G401.6 (cell line): Measurements from ENCODE around the gene MYO9B.
A peak's percentile ranks its signal among the peaks of the same experiment; 100 is the strongest.

ENCODE experiments used
- FAIRE-seq: peaks from 2 replicates; lab custom pipeline; 2012; peaks lifted over from hg19 to GRCh38; lab: Jason Lieb, UNC

The MYO9B gene

DNA sequence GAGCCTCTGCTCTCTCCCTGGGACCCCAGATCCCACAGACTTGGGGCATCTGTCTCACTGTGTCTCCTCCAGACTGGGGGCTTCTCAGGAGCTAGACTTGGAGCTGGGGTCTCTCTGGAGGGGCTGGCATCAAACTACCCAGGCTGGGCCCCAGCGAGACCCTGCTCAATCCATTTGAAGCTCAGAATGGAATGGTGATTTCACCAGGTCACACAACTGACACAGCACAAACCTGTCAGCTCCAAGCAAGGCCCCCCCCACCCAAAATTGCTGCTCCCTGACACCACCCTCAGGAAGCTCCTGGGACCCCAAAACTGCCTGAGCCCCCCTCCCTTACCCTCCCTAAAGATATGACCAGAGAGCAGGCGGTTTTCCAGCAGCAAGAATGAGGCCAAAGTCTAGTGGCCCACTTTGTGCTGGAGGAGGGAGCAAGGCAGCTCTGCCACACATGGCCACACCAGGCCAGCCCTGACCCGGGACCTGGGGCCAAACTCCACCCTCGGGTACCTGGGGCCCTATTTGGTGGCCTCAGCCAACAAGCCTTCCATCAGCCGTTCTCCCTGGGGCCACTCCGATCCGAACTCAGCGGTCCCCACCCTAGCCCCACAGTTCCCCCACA, 167.7 kb downstream of the MYO9B start:
- FAIRE-seq, result no peak

DNA sequence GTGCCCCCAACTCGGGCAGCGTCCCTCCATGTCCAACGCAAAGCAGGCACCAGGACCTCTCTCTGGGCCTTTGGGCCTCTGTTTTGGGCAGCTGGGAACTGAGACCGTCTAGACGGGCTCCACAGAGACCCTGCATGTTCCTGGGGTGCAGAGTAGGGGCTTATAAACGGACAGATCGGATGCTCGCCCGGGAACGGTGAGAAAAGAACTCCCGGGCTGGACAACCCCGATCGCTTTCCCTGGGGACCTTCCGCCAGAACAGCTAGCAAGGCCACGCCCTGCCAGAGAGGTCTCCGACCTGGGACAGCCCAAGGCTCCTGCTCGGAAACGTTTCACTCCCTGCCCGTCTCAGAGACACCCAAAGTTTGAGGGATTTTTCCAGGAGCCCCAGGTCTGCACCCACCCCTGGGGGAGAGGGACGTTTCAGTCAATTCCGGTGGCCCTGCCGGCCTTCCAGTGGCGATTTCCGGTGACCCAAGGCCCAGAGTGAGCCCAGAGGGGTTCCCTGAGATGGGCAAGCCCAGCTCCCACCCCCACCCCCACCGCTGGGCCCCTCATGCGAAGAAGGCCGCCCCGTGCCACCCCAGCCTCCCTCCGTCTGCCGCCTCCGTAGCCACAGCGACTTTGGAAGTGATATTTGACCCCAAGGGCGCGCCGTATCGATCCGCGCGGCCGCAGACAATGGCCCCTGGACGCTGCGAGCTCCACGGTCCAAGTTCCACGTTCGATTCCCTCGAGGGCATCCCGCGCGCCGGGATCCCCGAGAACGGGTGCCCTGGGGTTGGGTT, 168.4 kb downstream of the MYO9B start:
- no peak for FAIRE-seq

DNA sequence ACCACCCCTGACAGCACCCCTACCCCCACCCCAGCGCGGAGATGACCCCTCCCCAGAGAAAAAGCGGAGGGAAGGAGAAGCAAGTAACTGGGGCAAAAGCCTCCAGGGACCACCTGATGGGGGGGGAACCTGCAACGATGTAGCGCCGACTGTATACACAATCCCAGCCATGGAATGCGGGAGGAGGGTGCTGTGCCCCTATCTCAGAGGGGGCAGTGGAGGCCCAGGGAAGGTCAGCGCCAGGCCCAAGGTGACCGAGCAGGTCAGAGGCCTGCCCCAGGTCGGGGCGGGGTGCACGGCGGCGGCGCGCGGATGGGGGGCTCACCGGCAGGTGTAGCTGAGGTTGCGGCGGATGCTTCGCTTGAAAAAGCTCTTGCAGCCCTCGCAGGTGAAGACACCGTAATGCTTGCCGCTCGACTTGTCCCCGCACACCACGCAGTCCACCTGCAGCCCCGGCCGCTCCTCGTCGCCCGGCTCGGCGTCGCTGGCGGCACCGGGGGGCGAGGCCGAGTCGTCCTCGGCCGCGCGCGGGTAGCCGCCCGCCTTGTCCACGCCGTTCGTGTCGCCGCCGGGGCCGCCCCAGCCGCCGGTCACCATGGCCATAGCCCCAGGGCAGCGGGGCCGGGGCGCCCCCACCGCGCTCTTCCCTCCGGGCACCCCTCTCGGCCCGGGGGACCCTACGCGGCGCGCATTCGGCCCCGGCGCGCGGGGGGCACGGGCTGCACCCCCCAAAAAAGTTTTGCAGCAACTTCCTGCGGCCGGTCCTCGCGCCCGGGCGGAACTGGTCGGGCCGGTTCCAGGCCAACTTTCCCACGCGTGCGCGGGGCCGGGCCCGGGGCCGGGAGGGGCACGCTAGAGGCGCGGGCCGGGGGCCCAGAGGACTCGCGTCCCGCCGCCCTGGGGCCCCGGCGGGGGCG, 169.3 kb downstream of the MYO9B start:
- no peak for FAIRE-seq

DNA sequence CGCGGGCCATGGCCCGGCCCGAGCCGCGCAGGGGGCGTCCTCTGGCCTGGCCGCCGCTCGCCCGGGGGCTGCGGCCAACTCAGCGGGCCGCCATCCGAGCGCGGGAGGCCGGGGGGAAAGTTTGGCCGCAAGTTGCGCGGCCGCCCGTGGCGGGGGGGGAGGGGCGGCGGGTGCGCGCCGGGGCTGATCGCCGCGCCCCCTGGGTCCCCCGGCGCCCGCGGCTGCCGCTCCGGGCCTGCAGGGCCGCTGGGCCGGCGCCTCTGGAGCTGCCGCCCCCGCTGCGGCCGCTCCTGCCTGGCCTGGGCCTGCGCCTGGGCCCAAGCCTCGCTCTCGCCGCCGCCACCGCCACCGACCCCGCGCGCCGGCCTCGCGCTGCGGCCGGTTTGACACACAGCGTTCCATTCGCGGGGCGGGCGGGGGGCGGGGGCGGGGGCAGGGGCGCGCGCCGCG, 170.0 kb downstream of the MYO9B start, which contains the start of gene NR2F6:
TSS of gene NR2F6 (minus strand) at position 385 of the 450 bp plus-strand sequence. CDS start 699 bp downstream, outside the sequence.
- FAIRE-seq, result no peak

DNA sequence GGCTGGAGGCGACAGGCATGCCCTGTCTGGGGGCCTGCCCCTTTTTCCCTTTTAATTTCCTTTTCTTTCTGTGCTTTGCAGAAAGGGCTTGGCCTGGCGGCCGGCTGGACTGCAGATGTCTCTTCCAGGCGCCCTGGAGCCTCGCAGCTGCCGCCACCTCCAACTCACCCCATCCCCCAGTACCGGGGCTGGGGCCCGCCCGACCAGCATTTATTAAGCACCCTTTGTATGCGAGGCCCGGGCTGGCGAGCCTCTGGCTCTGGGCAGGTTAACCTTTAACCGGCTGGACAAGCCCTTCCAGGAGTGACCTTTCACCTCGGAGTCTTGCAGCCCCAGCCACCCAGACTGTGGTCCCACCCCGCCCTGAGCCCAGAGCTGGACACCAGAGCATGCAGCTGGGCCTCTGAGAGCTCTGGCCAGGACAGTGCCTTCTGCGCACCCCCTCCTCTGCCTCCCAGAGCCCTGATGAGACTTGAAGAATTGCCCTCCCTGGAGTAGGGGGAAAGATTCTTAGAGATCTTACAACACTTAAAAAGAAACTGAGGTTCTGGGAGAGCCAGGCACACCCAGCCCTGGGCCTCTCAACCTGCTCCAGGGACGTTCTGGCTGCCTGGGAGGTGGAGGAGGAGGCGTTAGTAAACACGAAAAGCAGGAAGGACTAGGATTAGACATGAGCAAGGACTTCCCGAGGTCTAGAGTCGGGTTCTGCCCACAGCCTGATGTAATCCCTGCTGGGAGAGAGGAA, 171.3 kb downstream of the MYO9B start:
- no peak for FAIRE-seq

DNA sequence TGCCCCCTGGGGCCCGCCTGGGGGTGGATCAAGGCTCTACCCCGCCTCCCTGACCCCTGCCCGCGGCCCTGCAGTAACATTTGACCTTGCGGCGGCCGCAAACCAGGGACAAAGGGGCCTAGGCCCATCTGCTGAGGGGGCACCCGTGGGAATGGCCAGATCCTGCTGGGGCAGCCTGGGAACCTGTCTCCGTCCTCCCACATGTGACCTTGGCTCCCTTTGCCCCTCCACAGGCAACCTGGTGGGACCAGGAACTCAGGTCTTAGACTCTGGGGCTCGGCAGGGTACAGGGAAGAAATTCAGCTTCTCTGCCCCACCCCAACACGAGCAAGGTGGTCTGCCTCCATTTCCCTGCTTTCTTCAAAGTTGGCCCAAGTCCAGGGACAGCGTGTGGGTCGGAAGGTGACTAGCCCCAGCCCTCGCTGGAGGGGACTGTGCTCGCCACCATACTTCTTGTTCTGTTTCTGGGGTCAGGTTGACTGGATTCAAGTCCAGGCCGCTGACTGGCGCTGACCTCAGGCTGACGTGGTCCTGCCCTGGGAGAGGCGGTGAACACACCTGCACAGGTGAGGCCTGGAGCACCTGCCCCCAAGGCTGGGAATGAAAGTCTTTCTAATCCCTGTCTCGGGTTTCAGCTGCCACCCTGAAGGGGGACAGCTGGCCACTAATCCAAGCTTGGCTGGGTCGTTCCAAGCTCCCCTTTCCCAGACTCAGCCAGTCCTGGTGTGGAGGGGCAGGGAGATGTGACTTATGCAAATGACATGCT, 172.6 kb downstream of the MYO9B start:
- FAIRE-seq, result no peak

DNA sequence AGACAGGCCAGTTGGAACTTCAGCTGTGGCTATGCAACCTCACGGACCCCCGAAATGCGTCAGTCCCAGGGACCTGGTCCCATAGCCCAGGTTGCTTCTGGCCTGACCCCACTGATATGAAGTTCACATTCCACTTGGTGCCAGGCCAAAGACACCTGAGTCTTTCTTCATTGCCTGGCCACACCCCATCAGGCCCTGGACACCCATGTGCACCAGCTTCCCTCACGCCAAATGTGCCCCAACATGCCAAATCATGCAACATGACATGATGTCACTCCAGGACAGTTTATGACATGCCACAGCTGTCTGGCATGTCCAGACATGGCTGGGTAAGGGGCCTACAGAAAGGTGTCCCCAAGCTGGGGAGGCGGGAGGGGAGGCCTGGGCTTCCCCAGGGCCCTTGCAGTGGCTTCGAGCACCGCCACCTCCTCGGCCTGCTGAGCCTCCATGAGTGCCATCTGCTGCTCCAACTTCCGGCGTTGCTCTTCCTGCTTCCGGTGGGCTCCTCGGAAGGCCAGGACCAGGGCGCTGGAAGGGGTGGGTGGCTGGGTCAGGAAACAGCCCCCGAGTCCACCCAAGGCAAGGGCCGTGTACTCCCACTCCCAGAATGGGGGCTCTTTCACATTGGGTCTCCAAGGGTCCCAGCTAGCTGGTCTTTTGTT, 174.4 kb downstream of the MYO9B start:
- no peak for FAIRE-seq

DNA sequence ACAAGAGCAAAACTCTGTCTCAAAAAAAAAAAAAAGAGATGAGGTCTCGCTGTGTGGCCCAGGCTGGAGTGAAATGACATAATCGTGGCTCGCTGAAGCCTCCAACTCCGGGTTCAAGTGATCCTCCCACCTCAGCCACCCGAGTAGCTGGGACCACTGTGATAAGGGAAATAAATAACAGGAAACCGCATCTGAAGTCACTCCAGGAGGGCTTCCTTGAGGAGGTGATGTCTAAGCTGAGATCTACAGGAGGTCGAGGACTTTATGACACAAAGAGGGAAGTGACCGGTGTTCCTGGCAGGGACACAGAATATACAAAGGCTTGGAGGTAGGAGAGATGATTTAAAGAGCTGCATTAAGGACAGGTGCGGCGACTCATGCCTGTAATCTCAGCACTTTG, 179.1 kb downstream of the MYO9B start:
- FAIRE-seq, result no peak

DNA sequence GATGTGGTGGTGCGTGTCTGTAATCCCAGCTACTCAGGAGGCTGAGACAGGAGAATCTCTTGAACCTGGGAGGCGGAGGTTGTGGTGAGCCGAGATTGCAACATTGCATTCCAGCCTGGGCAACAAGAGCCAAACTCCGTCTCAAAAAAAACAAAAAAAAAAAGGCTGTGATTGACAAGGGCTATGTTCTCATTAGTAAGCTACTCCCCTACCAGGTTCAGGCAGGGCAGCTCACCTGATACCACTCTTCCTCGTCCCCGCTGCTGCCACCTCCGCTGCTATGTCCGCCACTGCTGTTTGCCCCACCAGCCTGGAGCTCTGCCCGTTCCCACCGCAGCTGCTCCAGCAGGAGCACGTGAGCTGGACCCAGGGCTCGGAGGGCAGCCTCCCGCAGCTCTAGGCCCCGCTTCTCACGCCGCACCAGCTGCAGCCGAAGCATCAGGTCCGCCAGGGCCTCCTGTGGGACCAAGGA, 179.6 kb downstream of the MYO9B start:
- FAIRE-seq, result no peak

DNA sequence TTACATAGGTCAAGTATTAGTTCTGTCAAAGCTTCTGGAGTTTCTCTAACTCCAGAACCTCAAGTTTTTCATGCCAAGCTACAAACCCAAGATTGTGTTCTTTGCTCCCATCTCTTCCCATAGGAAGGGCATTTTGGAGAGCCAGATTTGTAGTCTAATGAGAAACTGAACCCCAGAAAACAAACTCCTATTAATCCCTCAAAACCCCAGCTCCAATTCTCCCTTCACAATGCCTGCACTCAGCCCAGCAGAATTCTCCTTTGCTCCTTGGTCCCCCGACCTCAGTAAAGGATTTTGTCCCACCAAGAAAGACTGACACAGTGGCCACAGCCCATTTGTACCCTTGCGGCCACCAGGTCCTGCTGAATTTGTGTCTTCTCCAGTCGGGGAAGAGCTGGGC, 180.6 kb downstream of the MYO9B start:
- FAIRE-seq, result no peak

DNA sequence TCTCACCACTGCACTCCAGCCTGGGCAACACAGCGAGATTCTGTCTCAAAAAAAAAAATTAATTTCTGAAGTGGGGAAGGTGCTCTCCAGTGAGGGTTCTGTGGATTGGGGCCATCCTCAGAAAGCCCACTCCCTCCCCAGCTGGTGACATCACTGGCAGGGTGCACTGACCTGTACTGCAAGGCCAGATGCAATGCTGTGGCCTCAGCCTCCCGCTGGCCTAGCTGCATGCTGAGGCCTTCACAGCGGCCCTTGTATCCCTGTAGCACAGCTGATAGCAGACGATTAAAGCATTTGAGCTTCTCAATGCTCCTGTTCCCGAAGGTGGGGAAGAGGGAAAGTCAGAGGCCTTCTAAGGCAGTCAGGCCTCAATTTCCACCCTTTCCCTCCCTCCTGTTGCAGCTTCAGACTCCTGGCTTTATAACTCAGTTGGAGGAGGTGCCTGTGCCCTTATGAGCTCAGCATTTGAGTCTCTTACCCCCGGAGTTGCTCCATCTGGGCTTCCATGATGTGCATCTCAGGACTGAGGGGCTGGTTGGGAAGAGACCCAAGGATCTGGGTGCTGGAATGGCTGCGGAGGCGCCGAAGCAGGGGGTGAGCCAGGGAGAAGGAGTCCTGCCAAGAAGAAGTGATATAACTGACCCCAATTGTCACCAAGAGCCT, 183.7 kb downstream of the MYO9B start:
- FAIRE-seq, result no peak

DNA sequence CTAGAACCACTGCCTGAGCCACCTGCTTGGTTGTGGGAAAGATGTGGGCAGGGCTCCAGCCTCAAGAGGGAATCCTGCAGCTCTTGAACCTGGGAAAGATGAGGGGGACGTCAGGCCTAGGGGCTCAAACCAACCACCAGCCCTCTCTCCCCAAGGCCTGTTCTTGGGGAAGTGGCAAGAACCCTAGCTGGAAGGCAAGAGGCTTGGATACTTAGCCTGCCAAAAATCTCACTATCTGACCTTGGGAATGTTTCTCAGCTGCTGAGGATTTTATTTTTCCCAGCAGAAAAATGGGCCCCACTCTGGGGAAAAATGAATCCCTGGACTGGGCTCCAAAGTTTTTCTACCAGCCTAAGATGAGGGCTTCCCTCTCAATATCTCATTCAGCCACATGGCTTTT, 184.4 kb downstream of the MYO9B start:
- no peak for FAIRE-seq

DNA sequence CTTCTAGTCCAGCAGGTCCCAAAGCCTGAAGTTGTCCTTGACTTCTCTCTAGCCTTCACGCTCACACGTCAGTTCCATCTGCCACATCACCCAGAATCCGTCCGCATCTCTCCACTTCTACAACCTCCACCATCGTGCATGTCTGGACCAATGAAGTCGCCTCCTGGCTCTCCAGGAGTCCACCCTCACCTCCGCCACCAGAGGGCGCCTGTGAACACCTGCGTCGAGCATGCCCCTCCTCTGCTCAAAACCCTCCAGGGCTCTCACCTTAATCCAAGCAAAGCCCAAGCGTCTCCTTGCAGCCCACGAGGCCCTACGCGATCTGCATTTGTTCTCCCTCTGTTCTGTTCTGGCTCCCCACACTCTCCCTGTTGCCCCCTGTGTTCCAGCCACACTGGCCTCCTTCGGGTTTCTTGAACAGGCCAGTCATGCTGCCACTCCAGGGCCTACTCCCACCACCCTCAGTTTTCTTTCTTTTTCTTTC, 185.3 kb downstream of the MYO9B start:
- peak; percentile 80 for FAIRE-seq

DNA sequence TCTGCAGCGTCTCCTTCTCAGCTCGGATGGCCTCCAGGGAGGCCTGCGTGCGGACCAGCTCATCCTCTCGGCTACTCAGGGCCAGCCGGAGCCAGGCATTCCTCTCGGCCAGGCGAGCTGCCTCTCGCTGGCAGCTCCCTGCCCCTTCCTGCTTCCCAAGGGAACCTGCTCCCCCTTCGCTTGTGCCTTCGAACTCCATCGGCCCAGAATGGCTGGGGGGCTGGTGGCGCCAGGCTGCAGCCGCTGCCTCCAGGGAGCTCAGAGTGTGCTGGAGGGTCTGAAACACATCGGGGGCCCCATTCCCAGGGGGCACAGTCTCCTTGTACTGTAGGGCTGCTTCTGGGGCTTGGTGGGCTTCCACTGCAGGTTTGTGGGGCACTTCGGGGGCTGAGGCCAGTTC, 187.0 kb downstream of the MYO9B start:
- FAIRE-seq, result no peak
